ENCODE results near the gene RAD51B. TPM values are rescaled to one million over a fixed set of nuclear protein-coding genes. Genes with fewer than 3 reads are reported as not detected.

RAD51B gene
- total and polyA plus RNA-seq, 2 of the 13 experiments (the other 11 are each of a cell fraction or from before 2014, with no cell fraction given): 7.0 to 9.5 TPM

GRCh38 chr14:68728342-68729106 lies 908.9 kb downstream of the RAD51B start (continued):
- TF ChIP-seq, protein P1, sequence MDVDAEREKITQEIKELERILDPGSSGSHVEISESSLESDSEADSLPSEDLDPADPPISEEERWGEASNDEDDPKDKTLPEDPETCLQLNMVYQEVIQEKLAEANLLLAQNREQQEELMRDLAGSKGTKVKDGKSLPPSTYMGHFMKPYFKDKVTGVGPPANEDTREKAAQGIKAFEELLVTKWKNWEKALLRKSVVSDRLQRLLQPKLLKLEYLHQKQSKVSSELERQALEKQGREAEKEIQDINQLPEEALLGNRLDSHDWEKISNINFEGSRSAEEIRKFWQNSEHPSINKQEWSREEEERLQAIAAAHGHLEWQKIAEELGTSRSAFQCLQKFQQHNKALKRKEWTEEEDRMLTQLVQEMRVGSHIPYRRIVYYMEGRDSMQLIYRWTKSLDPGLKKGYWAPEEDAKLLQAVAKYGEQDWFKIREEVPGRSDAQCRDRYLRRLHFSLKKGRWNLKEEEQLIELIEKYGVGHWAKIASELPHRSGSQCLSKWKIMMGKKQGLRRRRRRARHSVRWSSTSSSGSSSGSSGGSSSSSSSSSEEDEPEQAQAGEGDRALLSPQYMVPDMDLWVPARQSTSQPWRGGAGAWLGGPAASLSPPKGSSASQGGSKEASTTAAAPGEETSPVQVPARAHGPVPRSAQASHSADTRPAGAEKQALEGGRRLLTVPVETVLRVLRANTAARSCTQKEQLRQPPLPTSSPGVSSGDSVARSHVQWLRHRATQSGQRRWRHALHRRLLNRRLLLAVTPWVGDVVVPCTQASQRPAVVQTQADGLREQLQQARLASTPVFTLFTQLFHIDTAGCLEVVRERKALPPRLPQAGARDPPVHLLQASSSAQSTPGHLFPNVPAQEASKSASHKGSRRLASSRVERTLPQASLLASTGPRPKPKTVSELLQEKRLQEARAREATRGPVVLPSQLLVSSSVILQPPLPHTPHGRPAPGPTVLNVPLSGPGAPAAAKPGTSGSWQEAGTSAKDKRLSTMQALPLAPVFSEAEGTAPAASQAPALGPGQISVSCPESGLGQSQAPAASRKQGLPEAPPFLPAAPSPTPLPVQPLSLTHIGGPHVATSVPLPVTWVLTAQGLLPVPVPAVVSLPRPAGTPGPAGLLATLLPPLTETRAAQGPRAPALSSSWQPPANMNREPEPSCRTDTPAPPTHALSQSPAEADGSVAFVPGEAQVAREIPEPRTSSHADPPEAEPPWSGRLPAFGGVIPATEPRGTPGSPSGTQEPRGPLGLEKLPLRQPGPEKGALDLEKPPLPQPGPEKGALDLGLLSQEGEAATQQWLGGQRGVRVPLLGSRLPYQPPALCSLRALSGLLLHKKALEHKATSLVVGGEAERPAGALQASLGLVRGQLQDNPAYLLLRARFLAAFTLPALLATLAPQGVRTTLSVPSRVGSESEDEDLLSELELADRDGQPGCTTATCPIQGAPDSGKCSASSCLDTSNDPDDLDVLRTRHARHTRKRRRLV (CRISPR knock-in tag; IDR thresholded peaks at IDR 0.05): no peak
- no peak for TF ChIP-seq MXI1 (IDR thresholded peaks at IDR 0.05; ENCODE audit: borderline replicate concordance, low read depth, low read length)
- no peak for TF ChIP-seq HIVEP1 (CRISPR knock-in tag; IDR thresholded peaks at IDR 0.05)
- TF ChIP-seq GATA4 (IDR thresholded peaks at IDR 0.05; ENCODE audit: borderline replicate concordance, low read depth): no peak
- no peak for TF ChIP-seq ZBTB1 (CRISPR knock-in tag; IDR thresholded peaks at IDR 0.05; ENCODE audit: borderline replicate concordance)
- TF ChIP-seq ZNF784 (CRISPR knock-in tag; IDR thresholded peaks at IDR 0.05; ENCODE audit: borderline replicate concordance): no peak
- no peak for TF ChIP-seq SNAI1 (CRISPR knock-in tag; IDR thresholded peaks at IDR 0.05; ENCODE audit: borderline replicate concordance)
- no peak for TF ChIP-seq ZNF678 (CRISPR knock-in tag; IDR thresholded peaks at IDR 0.05)
- TF ChIP-seq ZNF790 (CRISPR knock-in tag; IDR thresholded peaks at IDR 0.05; ENCODE audit: borderline replicate concordance): no peak
- no peak for TF ChIP-seq E2F2 (CRISPR knock-in tag; IDR thresholded peaks at IDR 0.05; ENCODE audit: borderline replicate concordance)
- no peak for TF ChIP-seq RBM22 (optimal IDR thresholded peaks at IDR 0.05; ENCODE audit: low read length)
- no peak for TF ChIP-seq DRAP1 (CRISPR knock-in tag; IDR thresholded peaks at IDR 0.05)
- TF ChIP-seq POLR2G (IDR thresholded peaks at IDR 0.05; ENCODE audit: low read depth, low read length): no peak
- no peak for TF ChIP-seq CHD2 (IDR thresholded peaks at IDR 0.05; ENCODE audit: low read depth, low read length)
- TF ChIP-seq POLR2AphosphoS5 (IDR thresholded peaks at IDR 0.05; ENCODE audit: low read depth, low read length): no peak
- no peak for TF ChIP-seq SP1 (IDR thresholded peaks at IDR 0.05)
- no peak for TF ChIP-seq SP1 (CRISPR knock-in tag; IDR thresholded peaks at IDR 0.05)
- 0 out of 2 replicates have a peak, but pooled peaks have one; percentile 62 for TF ChIP-seq ZFP36L1 (CRISPR knock-in tag; IDR thresholded peaks at IDR 0.05)
- TF ChIP-seq ZBTB21 (CRISPR knock-in tag; IDR thresholded peaks at IDR 0.05): no peak
- no peak for TF ChIP-seq NFE2 (CRISPR knock-in tag; IDR thresholded peaks at IDR 0.05)
- TF ChIP-seq NCOA1 (CRISPR knock-in tag; IDR thresholded peaks at IDR 0.05): no peak
- TF ChIP-seq FOXK2 (IDR thresholded peaks at IDR 0.05): 0 out of 2 replicates have a peak, but pooled peaks have one; percentile 11
- TF ChIP-seq REL (CRISPR knock-in tag; conservative IDR thresholded peaks at IDR 0.05): no peak
- TF ChIP-seq RBFOX2 (IDR thresholded peaks at IDR 0.05; ENCODE audit: low read depth, low read length): no peak
- TF ChIP-seq ZNF20 (CRISPR knock-in tag; IDR thresholded peaks at IDR 0.05): no peak

Measured in HepG2 (cell line).